Upper lobe of left lung (tissue), 4 donors: ENCODE data around the gene DIP2A.

Source experiments
- POLR2A ChIP-seq, 4 donors: fragments of 450-650 bp; IDR thresholded peaks; one replicate each; pipeline ENCODE4 v1.5.1; 2016 to 2017; ENCODE audit warnings: antibody characterized with exemption in 4 of 4, mild to moderate bottlenecking in 2 of 4
- TF ChIP-seq, protein P1 (sequence below), 6 experiments: fragments of 450-650 bp in 4 of 6; fragments of 200-600 bp in 2 of 6; sonication (generic) in 2 of 6; IDR thresholded peaks; one replicate each; pipeline ENCODE4 v1.5.1; 2016 to 2019; ENCODE audit warnings: antibody characterized with exemption in 6 of 6

GRCh38 chr21:46429754-46430681, 28.7 kb upstream of the DIP2A start:
- TF ChIP-seq POLR2A (IDR thresholded peaks at IDR 0.05): no peak
- TF ChIP-seq, protein P1, sequence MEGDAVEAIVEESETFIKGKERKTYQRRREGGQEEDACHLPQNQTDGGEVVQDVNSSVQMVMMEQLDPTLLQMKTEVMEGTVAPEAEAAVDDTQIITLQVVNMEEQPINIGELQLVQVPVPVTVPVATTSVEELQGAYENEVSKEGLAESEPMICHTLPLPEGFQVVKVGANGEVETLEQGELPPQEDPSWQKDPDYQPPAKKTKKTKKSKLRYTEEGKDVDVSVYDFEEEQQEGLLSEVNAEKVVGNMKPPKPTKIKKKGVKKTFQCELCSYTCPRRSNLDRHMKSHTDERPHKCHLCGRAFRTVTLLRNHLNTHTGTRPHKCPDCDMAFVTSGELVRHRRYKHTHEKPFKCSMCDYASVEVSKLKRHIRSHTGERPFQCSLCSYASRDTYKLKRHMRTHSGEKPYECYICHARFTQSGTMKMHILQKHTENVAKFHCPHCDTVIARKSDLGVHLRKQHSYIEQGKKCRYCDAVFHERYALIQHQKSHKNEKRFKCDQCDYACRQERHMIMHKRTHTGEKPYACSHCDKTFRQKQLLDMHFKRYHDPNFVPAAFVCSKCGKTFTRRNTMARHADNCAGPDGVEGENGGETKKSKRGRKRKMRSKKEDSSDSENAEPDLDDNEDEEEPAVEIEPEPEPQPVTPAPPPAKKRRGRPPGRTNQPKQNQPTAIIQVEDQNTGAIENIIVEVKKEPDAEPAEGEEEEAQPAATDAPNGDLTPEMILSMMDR (IDR thresholded peaks at IDR 0.05): no peak
